K562 (cell line): Measurements from ENCODE around the gene UBE2N. TPM values are rescaled to one million over a fixed set of nuclear protein-coding genes. Genes with fewer than 3 reads are reported as not detected.

Experiments used
- ATAC-seq: fragments of 200-7000 bp; cut with Tn5 transposase; 3 replicates; pipeline ENCODE4 v1.9.1; 2020; ENCODE audit warnings: moderate library complexity
- BruUV-seq: library from RNA; stranded (reverse); fragments of 400-500 nt; replicated peaks from 2 replicates; lab custom pipeline; 2021; lab: Mats Ljungman, UMichigan
- CTCF ChIA-PET: fragments of 300-600 bp; formaldehyde crosslinking; extraction: SDS; loops from one replicate; lab custom pipeline; 2021; ENCODE audit warnings: low intra/inter-chr PET ratio; lab: Yijun Ruan, JAX
- POLR2A ChIA-PET: fragments of 300-600, 350-650 bp; sonication (Branson Sonifier 250); formaldehyde crosslinking; extraction: SDS; loops from one replicate; lab custom pipeline; 2021; ENCODE audit warnings: antibody characterized with exemption, inconsistent platforms; lab: Yijun Ruan, JAX
- DNase-seq, 4 experiments: peaks; one replicate each; pipeline versions ENCODE4 v3.0.0 to v3.0.0-alpha.2; 2011 to 2018; ENCODE audit warnings: low spot score in 3 of 4, mixed read lengths in 3 of 4; ENCODE audit errors: extremely low read depth in 1 of 4
- FAIRE-seq: peaks from 2 replicates; lab custom pipeline; 2011; peaks lifted over from hg19 to GRCh38; lab: Jason Lieb, UNC
- H2AFZ ChIP-seq: 2 replicates; pipeline ENCODE4 v1.6.0; 2011; ENCODE audit warnings: low read depth, low read length, control low read depth, inconsistent platforms
- H3K27ac ChIP-seq: fragments of 200-600 bp; 3 replicates; pipeline ENCODE4 v1.8.0; 2011; ENCODE audit warnings: low read depth, mild to moderate bottlenecking, control low read depth, inconsistent platforms, low read length, moderate library complexity, mixed read lengths; ENCODE audit errors: extremely low read depth
- H3K27me3 ChIP-seq, 2 experiments: fragments of 300-600 bp in 1 of 2; 2 replicates in 1 of 2; 3 replicates in 1 of 2; pipeline versions ENCODE4 v1.6.0 to v1.8.0; 2011; ENCODE audit warnings: inconsistent platforms in 2 of 2, low read length in 2 of 2, mild to moderate bottlenecking in 1 of 2, mixed read lengths in 1 of 2, moderate library complexity in 1 of 2; ENCODE audit not compliant: control insufficient read depth in 2 of 2, insufficient read depth in 2 of 2
- H3K36me3 ChIP-seq: fragments of 300-600 bp; 3 replicates; pipeline ENCODE4 v1.8.0; 2011; ENCODE audit warnings: mild to moderate bottlenecking, low read length, inconsistent platforms; ENCODE audit not compliant: control insufficient read depth, insufficient read depth
- H3K4me1 ChIP-seq, 2 experiments: fragments of 200-600 bp in 1 of 2; replicated peaks in 1 of 2; 2 replicates in 1 of 2; 3 replicates in 1 of 2; pipeline versions ENCODE4 v1.5.1 to v1.8.0; 2011; ENCODE audit warnings: inconsistent platforms in 2 of 2, low read length in 2 of 2, mild to moderate bottlenecking in 1 of 2, mixed read lengths in 1 of 2, moderate library complexity in 1 of 2; ENCODE audit not compliant: control insufficient read depth in 2 of 2, insufficient read depth in 2 of 2
- H3K4me2 ChIP-seq: 2 replicates; pipeline ENCODE4 v1.6.1; 2011; ENCODE audit warnings: low read length, control low read depth, inconsistent platforms, mixed read lengths; ENCODE audit not compliant: insufficient read depth
- H3K4me3 ChIP-seq: fragments of 200-600 bp; sonication (generic), shearing (Covaris generic); 2 replicates; pipeline ENCODE4 v1.5.1; 2016; ENCODE audit warnings: control low read depth, inconsistent platforms
- H3K79me2 ChIP-seq: fragments of 200-600 bp; 3 replicates; pipeline ENCODE4 v1.8.0; 2011; ENCODE audit warnings: low read length, inconsistent platforms; ENCODE audit not compliant: control insufficient read depth, insufficient read depth
- H3K9ac ChIP-seq, 2 experiments: 2 replicates each; pipeline versions ENCODE4 v1.6.0 to v1.6.1; 2011; ENCODE audit warnings: low read depth in 2 of 2, low read length in 2 of 2, control low read depth in 1 of 2, inconsistent platforms in 1 of 2, mild to moderate bottlenecking in 1 of 2, mixed read lengths in 1 of 2; ENCODE audit not compliant: insufficient read depth in 1 of 2
- H3K9me1 ChIP-seq: one replicate; pipeline ENCODE4 v1.6.0; 2011; ENCODE audit warnings: inconsistent platforms, mild to moderate bottlenecking, low read length, moderate library complexity; ENCODE audit not compliant: control insufficient read depth, insufficient read depth
- H3K9me3 ChIP-seq: replicated peaks from 2 replicates; pipeline ENCODE4 v1.5.1; 2011; ENCODE audit warnings: low read depth, low read length, inconsistent platforms; ENCODE audit not compliant: control insufficient read depth, insufficient read depth
- H4K20me1 ChIP-seq: replicated peaks from 2 replicates; pipeline ENCODE4 v1.6.1; 2011; ENCODE audit warnings: low read length, inconsistent platforms, mixed read lengths; ENCODE audit not compliant: control insufficient read depth, insufficient read depth
- ESRRA ChIP-seq: fragments of 450-650 bp; IDR thresholded peaks from 2 replicates; pipeline ENCODE4 v1.6.1; 2014; ENCODE audit warnings: low read depth, mild to moderate bottlenecking, moderate library complexity, borderline replicate concordance
- FOXK1 ChIP-seq: sonication (generic); formaldehyde crosslinking; IDR thresholded peaks from 2 replicates; pipeline ENCODE4 v1.8.0; 2022; ENCODE audit warnings: missing genetic modification reagents, mild to moderate bottlenecking, borderline replicate concordance
- FOXP1 ChIP-seq: sonication (generic); formaldehyde crosslinking; IDR thresholded peaks from 2 replicates; pipeline ENCODE4 v1.8.0; 2022; ENCODE audit warnings: mild to moderate bottlenecking, missing genetic modification reagents
- HDAC1 ChIP-seq, 2 experiments: fragments of 450-650 bp; IDR thresholded peaks; 2 replicates each; pipeline ENCODE4 v1.6.1; 2016 to 2017; ENCODE audit warnings: inconsistent platforms in 1 of 2, mild to moderate bottlenecking in 1 of 2, moderate library complexity in 1 of 2
- MLLT1 ChIP-seq, 2 experiments: fragments of 450-650 bp; IDR thresholded peaks; 2 replicates each; pipeline ENCODE4 v1.6.1; 2016
- NCOR1 ChIP-seq: fragments of 450-650 bp; IDR thresholded peaks from 2 replicates; pipeline ENCODE4 v1.6.1; 2016; ENCODE audit warnings: mild to moderate bottlenecking, moderate library complexity
- PHF8 ChIP-seq: fragments of 200-600 bp; sonication (generic); IDR thresholded peaks from 2 replicates; pipeline ENCODE4 v1.6.1; 2012; ENCODE audit warnings: mixed run types, mild to moderate bottlenecking, inconsistent platforms, low read length, moderate library complexity, borderline replicate concordance
- POLR2A ChIP-seq: fragments of 450-650 bp; conservative IDR thresholded peaks from 2 replicates; pipeline ENCODE4 v1.6.1; 2016
- SAFB2 ChIP-seq: fragments of 200-400 bp; formaldehyde crosslinking; IDR thresholded peaks from 2 replicates; pipeline ENCODE4 v1.6.1; 2018; ENCODE audit warnings: borderline replicate concordance, low read length, low read depth, moderate library complexity; ENCODE audit not compliant: severe bottlenecking
- STAT5A ChIP-seq: IDR thresholded peaks from 2 replicates; pipeline ENCODE4 v1.6.1; 2012; ENCODE audit warnings: low read length, inconsistent platforms, borderline replicate concordance
- THRA ChIP-seq: fragments of 450-650 bp; IDR thresholded peaks from 2 replicates; pipeline ENCODE4 v1.6.1; 2017; ENCODE audit warnings: mild to moderate bottlenecking, moderate library complexity
- ZBTB26 ChIP-seq: fragments of 450-650 bp; formaldehyde crosslinking; IDR thresholded peaks from 2 replicates; pipeline ENCODE4 v1.4.0; 2022; ENCODE audit warnings: missing genetic modification characterization
- ZBTB43 ChIP-seq: sonication (generic); formaldehyde crosslinking; IDR thresholded peaks from 2 replicates; pipeline ENCODE4 v1.8.0; 2023; ENCODE audit warnings: mild to moderate bottlenecking, missing genetic modification reagents
- ZNF134 ChIP-seq: fragments of 250-450 bp; sonication (Bioruptor Pico); conservative IDR thresholded peaks from 2 replicates; pipeline ENCODE4 v1.4.0; 2020
- ZNF24 ChIP-seq: fragments of 450-650 bp; IDR thresholded peaks from 2 replicates; pipeline ENCODE4 v1.6.1; 2016
- ZNF778 ChIP-seq: fragments of 450-650 bp; formaldehyde crosslinking; IDR thresholded peaks from 2 replicates; pipeline ENCODE4 v1.4.0; 2020; ENCODE audit warnings: mild to moderate bottlenecking, moderate library complexity
- WGBS: fragments of 100-300 bp; shearing (Covaris generic); methylation state at CpG from one replicate; pipeline ENCODE4 v1.1.6; 2016; ENCODE audit warnings: low coverage, mixed read lengths; ENCODE audit not compliant: insufficient coverage; ENCODE audit errors: missing lambda C conversion rate; 5-methylcytosine and 5-hydroxymethylcytosine counted together
- in situ Hi-C: fragments of 300-500 bp; cut with MboI; formaldehyde crosslinking; loops from 4 replicates; pipeline ENCODE4 v1.15.0; 2018; ENCODE audit warnings: inconsistent platforms, mixed read lengths
- intact Hi-C: fragments of 100-400 bp; cut with micrococcal nuclease; formaldehyde crosslinking; loops from 2 replicates; pipeline ENCODE4 v1.14.2; 2022
- polyA plus RNA-seq, 8 experiments: library from polyadenylated mRNA; depleted of rRNA in 4 of 8; stranded (reverse) in 5 of 8; unstranded in 3 of 8; fragments of >200 nt; fragmentation: Nextera tagmentation in 2 of 8; fragmentation: Illumina TruSeq in 1 of 8; extraction: Ambion mirVana in 2 of 8; extraction: Trizol in 1 of 8; gene quantifications; 2 replicates each; pipeline versions ENCODE4 v1.2.1 to v1.2.3, GENCODE V29; 2011 to 2014; ENCODE audit warnings: inconsistent platforms in 1 of 8, missing spikeins in 1 of 8
- total RNA-seq, 7 experiments: library from RNA; depleted of rRNA in 6 of 7; stranded (reverse); fragments of >200 nt in 6 of 7; fragmentation: Illumina TruSeq in 2 of 7; extraction: Trizol in 2 of 7; gene quantifications; 2 replicates each; pipeline versions ENCODE4 v1.2.1 to v1.2.3, GENCODE V29; 2011 to 2021; ENCODE audit warnings: low replicate concordance in 1 of 7

Gene UBE2N
- total and polyA plus RNA-seq, 9 of the 15 experiments (the other 6 are each of a cell fraction or from before 2014, with no cell fraction given), result 189 to 826 (median 260) TPM

GRCh38 chr12:93379326-93379980, 62.3 kb downstream of the UBE2N start:
- WGBS, result 1% methylated on average over 8 of the region's 8 CpGs
- H3K27me3 ChIP-seq, result no peaks in the 10 kb centered on the region
- peaks cover 98% of the 10 kb centered on the region for H3K79me2 ChIP-seq
- H3K4me1 ChIP-seq, result peaks cover 12 to 18% of the 10 kb centered on the region in 2 experiments; a peak in 4 of 5 replicates
- DNase-seq (no peak), ATAC-seq (no peak), FAIRE-seq (no peak)
- H4K20me1 ChIP-seq, result peaks cover 56% of the 10 kb centered on the region
- ChIA-PET POLR2A (interaction anchor here (0.8 to 1.9 kb wide), 3 partner anchors 16 to 192 kb away, joined by 3 to 7 read pairs (median 4); no protein-coding TSS in a partner anchor), CTCF (interaction anchor here (0.7 to 1.7 kb wide), 3 partner anchors 233 to 354 kb away, joined by 3 to 4 read pairs (median 3); no protein-coding TSS in a partner anchor)
- H3K9me3 ChIP-seq, result no peaks in the 10 kb centered on the region
- intact Hi-C loops, result loop anchor here (5.0 kb wide), 1 partner anchor 282 kb away; no protein-coding TSS in a partner anchor
- in situ Hi-C loops, result no loop called here
- peaks cover 39% of the 10 kb centered on the region for H3K36me3 ChIP-seq
- H2AFZ ChIP-seq, result no peak overlapping the region
- peak overlapping the region; percentile 97 for H3K4me3 ChIP-seq
- peak overlapping the region; percentile 32 to 92; a peak in 3 of 4 replicates for H3K9ac ChIP-seq
- peak overlapping the region; percentile 88 for H3K27ac ChIP-seq
- no peaks in the 10 kb centered on the region for H3K9me1 ChIP-seq
- TSS peak; percentile 52 for BruUV-seq
- peak overlapping the region; percentile 99 for H3K4me2 ChIP-seq
- TF ChIP-seq HDAC1 (IDR thresholded peaks at IDR 0.05) (no peak), SAFB2 (no peak), ZBTB26 (no peak), ZNF24 (no peak), ESRRA (no peak), FOXP1 (CRISPR knock-in tag) (no peak), PHF8 (no peak), ZNF134 (CRISPR knock-in tag) (no peak), POLR2A (no peak), MLLT1 (IDR thresholded peaks at IDR 0.05) (peak in 1 of 2 experiments; percentile 28; a peak in 1 of 4 replicates), ZBTB43 (CRISPR knock-in tag) (no peak), FOXK1 (CRISPR knock-in tag) (no peak), STAT5A (no peak), NCOR1 (no peak), ZNF778 (CRISPR knock-in tag) (no peak), THRA (no peak)
